A172 (cell line): Measurements from ENCODE around the gene ATF2. TPM values are rescaled to one million over a fixed set of nuclear protein-coding genes. Genes with fewer than 3 reads are reported as not detected.

Experiments used
- DNase-seq: peaks from one replicate; pipeline ENCODE4 v3.0.0-alpha.2; 2015; ENCODE audit warnings: low spot score
- total RNA-seq: library from RNA; depleted of rRNA; stranded (reverse); fragments of >200 nt; shearing (Covaris generic); gene quantifications from 2 replicates; pipeline ENCODE4 v1.2.3, GENCODE V29; 2014; rRNA removed

ATF2 gene
- total RNA-seq, 1 experiment from 2014 or later = 41.1 TPM

DNA sequence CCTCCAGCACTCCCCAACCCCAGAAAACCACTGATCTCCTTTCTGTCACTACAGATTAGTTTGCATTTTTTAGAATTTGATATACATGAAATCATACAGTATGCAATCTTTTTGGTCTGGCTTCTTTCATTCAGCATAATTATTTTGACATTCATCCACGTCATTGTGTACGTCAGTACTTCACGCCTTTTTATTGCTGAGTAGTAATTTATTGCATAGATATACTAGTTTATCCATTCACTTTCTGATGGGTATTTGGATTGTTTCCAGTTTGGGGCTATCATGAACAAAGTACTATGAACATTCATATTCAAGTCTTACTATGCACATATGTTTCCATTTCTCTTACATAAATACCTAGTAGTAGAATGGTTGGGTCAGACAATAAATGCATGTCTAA, 142.8 kb downstream of the ATF2 start:
- no peak for DNase-seq

DNA sequence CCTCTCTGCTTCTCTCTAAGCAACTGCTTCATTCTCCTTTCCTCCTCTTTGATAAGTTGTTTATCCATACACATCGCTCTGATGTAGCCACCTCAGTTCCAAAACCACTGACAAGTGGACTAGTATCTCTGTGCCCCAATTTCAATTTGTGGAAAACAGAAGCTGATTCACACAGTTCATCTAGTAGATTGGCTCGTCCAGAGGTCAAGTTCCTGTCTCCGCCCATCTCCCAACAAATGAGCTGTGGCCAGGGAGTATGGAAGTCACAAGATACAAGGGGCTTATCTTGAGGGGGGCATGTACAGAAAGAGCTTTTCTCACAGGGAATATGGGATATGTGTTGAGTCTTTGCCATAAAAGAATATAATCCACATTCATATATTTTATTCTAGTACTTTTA, 145.1 kb downstream of the ATF2 start:
- no peak for DNase-seq

Other genes starting within 250 kb of the ATF2 start
- gene CHN1, start 162.8 kb downstream of the ATF2 start, total RNA-seq = 41.3 and 42.5 TPM in 2 replicates
- 368 and 390 TPM in 2 replicates for gene ATP5MC3, start 13.5 kb upstream of the ATF2 start, total RNA-seq